Endothelial cell (in vitro differentiated cells): ENCODE measurements around the gene MYO9B. TPM values are rescaled to one million over a fixed set of nuclear protein-coding genes. Genes with fewer than 3 reads are reported as not detected.
A peak's percentile ranks its signal among the peaks of the same experiment; 100 is the strongest.

Experiments
- DNase-seq: peaks from one replicate; pipeline ENCODE4 v3.0.0; 2021; ENCODE audit warnings: low spot score
- H3K27ac Mint-ChIP-seq: one replicate; pipeline ENCODE4 v1.8.0; 2021; ENCODE audit warnings: mixed read lengths, inconsistent platforms; ENCODE audit not compliant: unreplicated experiment
- H3K27me3 Mint-ChIP-seq: one replicate; pipeline ENCODE4 v1.8.0; 2021; ENCODE audit warnings: mild to moderate bottlenecking, moderate library complexity, mixed read lengths, inconsistent platforms; ENCODE audit not compliant: unreplicated experiment
- H3K36me3 Mint-ChIP-seq: one replicate; pipeline ENCODE4 v1.8.0; 2021; ENCODE audit warnings: mild to moderate bottlenecking, low read depth, mixed read lengths, inconsistent platforms; ENCODE audit not compliant: unreplicated experiment
- H3K4me1 Mint-ChIP-seq: one replicate; pipeline ENCODE4 v1.8.0; 2021; ENCODE audit warnings: mild to moderate bottlenecking, mixed read lengths, inconsistent platforms; ENCODE audit not compliant: unreplicated experiment
- H3K4me3 Mint-ChIP-seq: one replicate; pipeline ENCODE4 v1.8.0; 2021; ENCODE audit warnings: mild to moderate bottlenecking, mixed read lengths, inconsistent platforms; ENCODE audit not compliant: unreplicated experiment
- H3K9me3 Mint-ChIP-seq: one replicate; pipeline ENCODE4 v1.8.0; 2021; ENCODE audit warnings: mixed read lengths, inconsistent platforms; ENCODE audit not compliant: unreplicated experiment
- CTCF ChIP-seq: fragments of 200-600 bp; sonication (generic); IDR thresholded peaks from one replicate; pipeline ENCODE4 v1.5.0; 2021; ENCODE audit warnings: antibody characterized with exemption; ENCODE audit not compliant: unreplicated experiment
- total RNA-seq: library from RNA; stranded (reverse); fragmentation: NEBNext Ultra II Directional; extraction: Animal tissue kit (Norgen Biotek cat#: 25700); gene quantifications from one replicate; pipeline ENCODE4 v1.2.1, GENCODE V29; 2021; ENCODE audit not compliant: unreplicated experiment

The MYO9B gene
- total RNA-seq, 1 donor from 2014 or later = 62.4 TPM

GRCh38 chr19:17080440-17080801, 4.8 kb downstream of the MYO9B start:
- Mint-ChIP-seq H3K4me3 (no peak overlapping the region), H3K36me3 (peaks cover 4% of the 10 kb centered on the region), H3K27me3 (no peaks in the 10 kb centered on the region), H3K27ac (no peak overlapping the region), H3K4me1 (peaks cover 17% of the 10 kb centered on the region), H3K9me3 (no peaks in the 10 kb centered on the region)
- no peak for TF ChIP-seq CTCF
- no peak for DNase-seq

GRCh38 chr19:17081672-17082630, 6.4 kb downstream of the MYO9B start:
- H3K9me3 Mint-ChIP-seq = no peaks in the 10 kb centered on the region
- peaks cover 6% of the 10 kb centered on the region for H3K36me3 Mint-ChIP-seq
- H3K27ac Mint-ChIP-seq = no peak overlapping the region

GRCh38 chr19:17086120-17086519, 10.5 kb downstream of the MYO9B start:
- H3K9me3 Mint-ChIP-seq = no peaks in the 10 kb centered on the region
- H3K4me1 Mint-ChIP-seq = peaks cover 9% of the 10 kb centered on the region
- H3K27me3 Mint-ChIP-seq = peaks cover 1% of the 10 kb centered on the region
- no peak for DNase-seq
- no peak overlapping the region for H3K27ac Mint-ChIP-seq
- H3K4me3 Mint-ChIP-seq = no peak overlapping the region
- H3K36me3 Mint-ChIP-seq = peaks cover 13% of the 10 kb centered on the region
- TF ChIP-seq CTCF = no peak

More at GRCh38 chr19:17081672-17082630, 6.4 kb downstream of the MYO9B start:
- peaks cover 8% of the 10 kb centered on the region for H3K4me1 Mint-ChIP-seq
- no peak for TF ChIP-seq CTCF
- H3K4me3 Mint-ChIP-seq = no peak overlapping the region
- DNase-seq = no peak
- no peaks in the 10 kb centered on the region for H3K27me3 Mint-ChIP-seq

- Mint-ChIP-seq H3K27ac (no peak overlapping the region), H3K4me3 (peak overlapping the region; percentile 35), H3K9me3 (no peaks in the 10 kb centered on the region), H3K27me3 (peaks cover 1% of the 10 kb centered on the region), H3K36me3 (peaks cover 13% of the 10 kb centered on the region), H3K4me1 (peaks cover 9% of the 10 kb centered on the region)
- no peak for DNase-seq
- no peak for TF ChIP-seq CTCF
These were observed 11.3 kb downstream of the MYO9B start for GRCh38 chr19:17086834-17087233.

- H3K4me1 Mint-ChIP-seq = peaks cover 9% of the 10 kb centered on the region
- no peak for TF ChIP-seq CTCF
- H3K4me3 Mint-ChIP-seq = no peak overlapping the region
- no peak overlapping the region for H3K27ac Mint-ChIP-seq
- H3K36me3 Mint-ChIP-seq = peaks cover 13% of the 10 kb centered on the region
- H3K27me3 Mint-ChIP-seq = peaks cover 1% of the 10 kb centered on the region
- H3K9me3 Mint-ChIP-seq = no peaks in the 10 kb centered on the region
- no peak for DNase-seq
These were observed 13.0 kb downstream of the MYO9B start for GRCh38 chr19:17088552-17088951.
